HepG2 (cell line): Measurements from ENCODE around the gene UTS2R. TPM values are rescaled to one million over a fixed set of nuclear protein-coding genes. Genes with fewer than 3 reads are reported as not detected.

Experiments used
- HDAC6 ChIP-seq: fragments of 200-600 bp; sonication (generic); IDR thresholded peaks from 2 replicates; pipeline ENCODE4 v1.7.0; 2017; ENCODE audit warnings: mild to moderate bottlenecking, antibody characterized with exemption, low read length, low read depth
- KIAA2018 ChIP-seq: sonication (generic); formaldehyde crosslinking; IDR thresholded peaks from 2 replicates; pipeline ENCODE4 v1.5.0; 2020; ENCODE audit warnings: mild to moderate bottlenecking, missing genetic modification reagents, borderline replicate concordance
- PRDM10 ChIP-seq: sonication (generic); formaldehyde crosslinking; IDR thresholded peaks from 2 replicates; pipeline ENCODE4 v1.4.0; 2020; ENCODE audit warnings: low read depth, missing genetic modification reagents
- RAD21 ChIP-seq: fragments of 450-650 bp; formaldehyde crosslinking; IDR thresholded peaks from 2 replicates; pipeline ENCODE4 v1.5.0; 2020; ENCODE audit warnings: mild to moderate bottlenecking
- TBP ChIP-seq: sonication (generic); formaldehyde crosslinking; IDR thresholded peaks from 2 replicates; pipeline ENCODE4 v1.5.0; 2020; ENCODE audit warnings: missing genetic modification reagents
- ZNF446 ChIP-seq: sonication (generic); formaldehyde crosslinking; IDR thresholded peaks from 2 replicates; pipeline ENCODE4 v1.5.0; 2020; ENCODE audit warnings: mild to moderate bottlenecking, missing genetic modification reagents
- ZNF891 ChIP-seq: sonication (generic); formaldehyde crosslinking; IDR thresholded peaks from 2 replicates; pipeline ENCODE4 v1.5.0; 2020; ENCODE audit warnings: mild to moderate bottlenecking, missing genetic modification reagents
- ZSCAN20 ChIP-seq: sonication (generic); formaldehyde crosslinking; IDR thresholded peaks from 2 replicates; pipeline ENCODE4 v1.4.0; 2020; ENCODE audit warnings: missing genetic modification reagents, mild to moderate bottlenecking, borderline replicate concordance
- polyA plus RNA-seq, 8 experiments: library from polyadenylated mRNA; depleted of rRNA in 3 of 8; stranded (reverse) in 7 of 8; unstranded in 1 of 8; fragments of >200 nt; fragmentation: Illumina TruSeq in 4 of 8; extraction: Trizol in 4 of 8; gene quantifications; 2 replicates each; pipeline versions ENCODE4 v1.2.1 to v1.2.3, GENCODE V29; 2011 to 2016; ENCODE audit warnings: low read depth in 4 of 8, missing spikeins in 1 of 8, mixed read lengths in 1 of 8; ENCODE audit not compliant: insufficient read depth in 1 of 8
- total RNA-seq, 5 experiments: library from RNA; depleted of rRNA; stranded (reverse); fragments of >200 nt; fragmentation: Illumina TruSeq; extraction: Trizol; gene quantifications; 2 replicates each; pipeline ENCODE4 v1.2.3, GENCODE V29; 2016; ENCODE audit warnings: low read depth in 1 of 5
- TF ChIP-seq, protein P1 (sequence below): sonication (generic); formaldehyde crosslinking; IDR thresholded peaks from 2 replicates; pipeline ENCODE4 v1.5.1; 2020; ENCODE audit warnings: mild to moderate bottlenecking, missing genetic modification reagents, borderline replicate concordance

The UTS2R gene
- total and polyA plus RNA-seq, 2 of the 13 experiments (the other 11 are each of a cell fraction or from before 2014, with no cell fraction given), result 0.13 to 0.15 TPM

GRCh38 chr17:82328141-82328993 lies 43.2 kb upstream of the UTS2R start (continued):
- TF ChIP-seq, protein P1, sequence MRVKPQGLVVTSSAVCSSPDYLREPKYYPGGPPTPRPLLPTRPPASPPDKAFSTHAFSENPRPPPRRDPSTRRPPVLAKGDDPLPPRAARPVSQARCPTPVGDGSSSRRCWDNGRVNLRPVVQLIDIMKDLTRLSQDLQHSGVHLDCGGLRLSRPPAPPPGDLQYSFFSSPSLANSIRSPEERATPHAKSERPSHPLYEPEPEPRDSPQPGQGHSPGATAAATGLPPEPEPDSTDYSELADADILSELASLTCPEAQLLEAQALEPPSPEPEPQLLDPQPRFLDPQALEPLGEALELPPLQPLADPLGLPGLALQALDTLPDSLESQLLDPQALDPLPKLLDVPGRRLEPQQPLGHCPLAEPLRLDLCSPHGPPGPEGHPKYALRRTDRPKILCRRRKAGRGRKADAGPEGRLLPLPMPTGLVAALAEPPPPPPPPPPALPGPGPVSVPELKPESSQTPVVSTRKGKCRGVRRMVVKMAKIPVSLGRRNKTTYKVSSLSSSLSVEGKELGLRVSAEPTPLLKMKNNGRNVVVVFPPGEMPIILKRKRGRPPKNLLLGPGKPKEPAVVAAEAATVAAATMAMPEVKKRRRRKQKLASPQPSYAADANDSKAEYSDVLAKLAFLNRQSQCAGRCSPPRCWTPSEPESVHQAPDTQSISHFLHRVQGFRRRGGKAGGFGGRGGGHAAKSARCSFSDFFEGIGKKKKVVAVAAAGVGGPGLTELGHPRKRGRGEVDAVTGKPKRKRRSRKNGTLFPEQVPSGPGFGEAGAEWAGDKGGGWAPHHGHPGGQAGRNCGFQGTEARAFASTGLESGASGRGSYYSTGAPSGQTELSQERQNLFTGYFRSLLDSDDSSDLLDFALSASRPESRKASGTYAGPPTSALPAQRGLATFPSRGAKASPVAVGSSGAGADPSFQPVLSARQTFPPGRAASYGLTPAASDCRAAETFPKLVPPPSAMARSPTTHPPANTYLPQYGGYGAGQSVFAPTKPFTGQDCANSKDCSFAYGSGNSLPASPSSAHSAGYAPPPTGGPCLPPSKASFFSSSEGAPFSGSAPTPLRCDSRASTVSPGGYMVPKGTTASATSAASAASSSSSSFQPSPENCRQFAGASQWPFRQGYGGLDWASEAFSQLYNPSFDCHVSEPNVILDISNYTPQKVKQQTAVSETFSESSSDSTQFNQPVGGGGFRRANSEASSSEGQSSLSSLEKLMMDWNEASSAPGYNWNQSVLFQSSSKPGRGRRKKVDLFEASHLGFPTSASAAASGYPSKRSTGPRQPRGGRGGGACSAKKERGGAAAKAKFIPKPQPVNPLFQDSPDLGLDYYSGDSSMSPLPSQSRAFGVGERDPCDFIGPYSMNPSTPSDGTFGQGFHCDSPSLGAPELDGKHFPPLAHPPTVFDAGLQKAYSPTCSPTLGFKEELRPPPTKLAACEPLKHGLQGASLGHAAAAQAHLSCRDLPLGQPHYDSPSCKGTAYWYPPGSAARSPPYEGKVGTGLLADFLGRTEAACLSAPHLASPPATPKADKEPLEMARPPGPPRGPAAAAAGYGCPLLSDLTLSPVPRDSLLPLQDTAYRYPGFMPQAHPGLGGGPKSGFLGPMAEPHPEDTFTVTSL (CRISPR knock-in tag), result peak; percentile 71; the same call in 1 of the 2 replicates
- TF ChIP-seq ZSCAN20 (CRISPR knock-in tag) (0 out of 2 replicates have a peak, but pooled peaks have one; percentile 54), RAD21 (CRISPR knock-in tag) (no peak; the same call in 1 of the 2 replicates), KIAA2018 (CRISPR knock-in tag) (peak; percentile 56; the same call in 1 of the 2 replicates), ZNF891 (CRISPR knock-in tag) (peak; percentile 90), TBP (CRISPR knock-in tag) (peak; percentile 26; the same call in 1 of the 2 replicates), HDAC6 (no peak), ZNF446 (CRISPR knock-in tag) (0 out of 2 replicates have a peak, but pooled peaks have one; percentile 55), PRDM10 (CRISPR knock-in tag) (peak; percentile 67; the same call in 1 of the 2 replicates)
